Measurements from ENCODE around the gene FAM50B. TPM values are rescaled to one million over a fixed set of nuclear protein-coding genes. Genes with fewer than 3 reads are reported as not detected.

The FAM50B gene
- total RNA-seq, 2 experiments from 2014 or later = not detected

DNA sequence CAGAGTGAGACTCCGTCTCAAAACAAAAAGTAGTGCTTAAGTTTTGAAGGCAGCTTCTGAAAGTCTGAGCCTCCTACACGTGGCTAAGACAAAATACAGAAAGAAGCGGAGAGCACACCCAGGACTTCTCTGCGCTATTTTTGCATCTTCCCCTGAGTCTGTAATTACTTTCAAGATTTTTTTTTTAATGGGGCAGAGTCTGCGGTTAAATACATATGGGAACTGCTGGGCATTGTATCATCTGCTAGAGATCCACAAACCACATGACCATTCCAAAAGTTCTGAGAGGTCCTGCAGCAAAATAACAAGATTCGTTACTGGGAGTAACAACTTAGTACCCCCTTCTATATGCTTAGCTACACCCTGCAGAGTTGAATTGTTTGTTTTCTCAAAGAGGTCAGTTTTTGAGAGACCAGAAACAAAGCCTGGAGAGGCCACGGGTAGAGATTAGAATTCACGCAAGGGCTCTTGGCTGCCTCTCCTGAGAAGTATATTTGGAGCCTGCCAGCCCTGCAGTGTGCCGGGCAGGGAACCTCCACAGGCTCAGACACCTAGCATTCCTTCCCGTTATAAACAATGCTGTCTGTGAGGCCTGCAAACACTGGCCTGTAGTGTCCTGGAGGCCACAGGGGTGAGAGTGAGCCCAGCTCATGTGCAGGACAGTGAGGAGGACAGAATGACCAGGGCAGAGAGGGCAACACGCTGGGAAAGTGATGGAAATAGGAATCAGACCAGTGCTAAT, 48.2 kb upstream of the FAM50B start:
- H3K4me2 ChIP-seq (ENCODE audit: low read length) = no peak overlapping the region
- ChIA-PET POLR2A (no interaction called here), CTCF (ENCODE audit: unreplicated experiment) (no interaction called here)
- no peaks in the 10 kb centered on the region for H3K79me2 ChIP-seq (ENCODE audit: insufficient read depth, low read depth, low read length)
- H3K27ac ChIP-seq (ENCODE audit: low read depth, low read length, poor library complexity, severe bottlenecking) = no peak overlapping the region
- no peak overlapping the region for H2AFZ ChIP-seq (ENCODE audit: low read length)
- no peaks in the 10 kb centered on the region for H4K20me1 ChIP-seq (ENCODE audit: insufficient read depth, low read length)
- no peaks in the 10 kb centered on the region for H3K9me3 ChIP-seq (ENCODE audit: low read length)
- no TSS peak for BruUV-seq (replicated peaks)
- H3K4me3 ChIP-seq (ENCODE audit: low read depth, low read length, poor library complexity, severe bottlenecking) = no peak overlapping the region
- no peaks in the 10 kb centered on the region for H3K4me1 ChIP-seq (ENCODE audit: insufficient read depth, low read length, poor library complexity, severe bottlenecking)
- no peak for TF ChIP-seq EZH2phosphoT487 (IDR thresholded peaks at IDR 0.05; ENCODE audit: borderline replicate concordance, low read depth, low read length)
- TF ChIP-seq, protein P1, sequence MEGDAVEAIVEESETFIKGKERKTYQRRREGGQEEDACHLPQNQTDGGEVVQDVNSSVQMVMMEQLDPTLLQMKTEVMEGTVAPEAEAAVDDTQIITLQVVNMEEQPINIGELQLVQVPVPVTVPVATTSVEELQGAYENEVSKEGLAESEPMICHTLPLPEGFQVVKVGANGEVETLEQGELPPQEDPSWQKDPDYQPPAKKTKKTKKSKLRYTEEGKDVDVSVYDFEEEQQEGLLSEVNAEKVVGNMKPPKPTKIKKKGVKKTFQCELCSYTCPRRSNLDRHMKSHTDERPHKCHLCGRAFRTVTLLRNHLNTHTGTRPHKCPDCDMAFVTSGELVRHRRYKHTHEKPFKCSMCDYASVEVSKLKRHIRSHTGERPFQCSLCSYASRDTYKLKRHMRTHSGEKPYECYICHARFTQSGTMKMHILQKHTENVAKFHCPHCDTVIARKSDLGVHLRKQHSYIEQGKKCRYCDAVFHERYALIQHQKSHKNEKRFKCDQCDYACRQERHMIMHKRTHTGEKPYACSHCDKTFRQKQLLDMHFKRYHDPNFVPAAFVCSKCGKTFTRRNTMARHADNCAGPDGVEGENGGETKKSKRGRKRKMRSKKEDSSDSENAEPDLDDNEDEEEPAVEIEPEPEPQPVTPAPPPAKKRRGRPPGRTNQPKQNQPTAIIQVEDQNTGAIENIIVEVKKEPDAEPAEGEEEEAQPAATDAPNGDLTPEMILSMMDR (conservative IDR thresholded peaks at IDR 0.05; ENCODE audit: low read length) = no peak
- H3K36me3 ChIP-seq (ENCODE audit: insufficient read depth, low read length) = no peaks in the 10 kb centered on the region
- intact Hi-C loops (cut with micrococcal nuclease; ENCODE audit: unreplicated experiment) = no loop called here
- H3K9me2 ChIP-seq (ENCODE audit: insufficient read depth, low read length) = no peaks in the 10 kb centered on the region
- DNase-seq (ENCODE audit: low spot score) = no peak

DNA sequence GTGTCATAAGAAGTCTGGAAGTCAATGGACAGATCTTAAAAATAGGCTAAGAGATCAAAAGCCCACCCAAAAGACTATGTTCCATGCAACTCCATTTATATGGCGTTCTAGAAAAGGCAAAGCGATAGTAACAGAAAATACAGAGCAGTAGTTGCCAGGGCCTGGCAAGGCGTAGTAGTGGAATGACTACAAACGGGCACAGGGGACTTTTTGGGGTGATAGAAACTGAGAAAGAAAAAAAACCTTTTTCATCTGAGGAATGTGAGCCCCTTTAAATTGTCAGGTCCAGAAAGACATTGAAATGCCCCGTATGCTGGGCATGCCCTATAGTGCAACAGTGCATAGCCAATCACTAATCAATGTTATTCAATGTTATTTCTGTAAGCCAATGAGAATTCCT, 47.2 kb upstream of the FAM50B start:
- no peak overlapping the region for H3K4me3 ChIP-seq (ENCODE audit: low read depth, low read length, poor library complexity, severe bottlenecking)
- no peak for DNase-seq (ENCODE audit: low spot score)
- no peaks in the 10 kb centered on the region for H3K4me1 ChIP-seq (ENCODE audit: insufficient read depth, low read length, poor library complexity, severe bottlenecking)
- no peaks in the 10 kb centered on the region for H4K20me1 ChIP-seq (ENCODE audit: insufficient read depth, low read length)
- no peaks in the 10 kb centered on the region for H3K9me2 ChIP-seq (ENCODE audit: insufficient read depth, low read length)
- no peaks in the 10 kb centered on the region for H3K36me3 ChIP-seq (ENCODE audit: insufficient read depth, low read length)
- H2AFZ ChIP-seq (ENCODE audit: low read length) = no peak overlapping the region
- TF ChIP-seq, protein P1 (conservative IDR thresholded peaks at IDR 0.05; ENCODE audit: low read length) = no peak
- TF ChIP-seq EZH2phosphoT487 (IDR thresholded peaks at IDR 0.05; ENCODE audit: borderline replicate concordance, low read depth, low read length) = no peak
- H3K79me2 ChIP-seq (ENCODE audit: insufficient read depth, low read depth, low read length) = no peaks in the 10 kb centered on the region
- H3K9me3 ChIP-seq (ENCODE audit: low read length) = no peaks in the 10 kb centered on the region
- BruUV-seq (replicated peaks) = no TSS peak
- intact Hi-C loops (cut with micrococcal nuclease; ENCODE audit: unreplicated experiment) = no loop called here
- H3K27ac ChIP-seq (ENCODE audit: low read depth, low read length, poor library complexity, severe bottlenecking) = no peak overlapping the region
- no peak overlapping the region for H3K4me2 ChIP-seq (ENCODE audit: low read length)
- CTCF ChIA-PET (ENCODE audit: unreplicated experiment) = no interaction called here
- POLR2A ChIA-PET = no interaction called here
